Measurements from ENCODE around the gene VPS4A.

DNA sequence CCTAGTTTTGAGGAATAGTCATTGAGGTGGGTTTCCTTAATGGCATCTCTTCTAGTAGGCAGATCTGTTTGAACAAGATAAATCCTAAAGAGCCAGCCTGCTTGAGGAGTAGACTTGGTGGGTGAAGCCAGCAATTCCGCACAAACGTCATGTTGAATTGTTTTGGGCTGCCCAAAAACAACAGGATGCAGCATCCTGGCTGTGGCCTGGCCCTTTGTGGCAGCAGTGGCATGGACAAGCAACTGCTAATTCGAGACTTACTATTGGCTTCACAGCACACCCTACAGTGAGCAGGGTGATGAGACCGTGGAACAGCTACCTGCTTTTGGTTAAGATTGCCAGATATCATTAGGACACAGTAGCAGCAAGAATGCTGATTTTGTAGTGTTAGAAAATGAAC is 9.3 kb upstream of the VPS4A start:
- TF ChIP-seq, protein P1, sequence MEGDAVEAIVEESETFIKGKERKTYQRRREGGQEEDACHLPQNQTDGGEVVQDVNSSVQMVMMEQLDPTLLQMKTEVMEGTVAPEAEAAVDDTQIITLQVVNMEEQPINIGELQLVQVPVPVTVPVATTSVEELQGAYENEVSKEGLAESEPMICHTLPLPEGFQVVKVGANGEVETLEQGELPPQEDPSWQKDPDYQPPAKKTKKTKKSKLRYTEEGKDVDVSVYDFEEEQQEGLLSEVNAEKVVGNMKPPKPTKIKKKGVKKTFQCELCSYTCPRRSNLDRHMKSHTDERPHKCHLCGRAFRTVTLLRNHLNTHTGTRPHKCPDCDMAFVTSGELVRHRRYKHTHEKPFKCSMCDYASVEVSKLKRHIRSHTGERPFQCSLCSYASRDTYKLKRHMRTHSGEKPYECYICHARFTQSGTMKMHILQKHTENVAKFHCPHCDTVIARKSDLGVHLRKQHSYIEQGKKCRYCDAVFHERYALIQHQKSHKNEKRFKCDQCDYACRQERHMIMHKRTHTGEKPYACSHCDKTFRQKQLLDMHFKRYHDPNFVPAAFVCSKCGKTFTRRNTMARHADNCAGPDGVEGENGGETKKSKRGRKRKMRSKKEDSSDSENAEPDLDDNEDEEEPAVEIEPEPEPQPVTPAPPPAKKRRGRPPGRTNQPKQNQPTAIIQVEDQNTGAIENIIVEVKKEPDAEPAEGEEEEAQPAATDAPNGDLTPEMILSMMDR (IDR thresholded peaks at IDR 0.05), result no peak
- no peak for TF ChIP-seq POLR2A (IDR thresholded peaks at IDR 0.05)
- TF ChIP-seq EP300 (IDR thresholded peaks at IDR 0.05), result no peak
- no peak for TF ChIP-seq POLR2AphosphoS5 (IDR thresholded peaks at IDR 0.05)
